Epithelial cell of esophagus (primary cell): ENCODE results near the gene GPR15.
A peak's percentile ranks its signal among the peaks of the same experiment; 100 is the strongest.

Source experiments
- DNase-seq: peaks from one replicate; pipeline ENCODE4 v3.0.0; 2010; ENCODE audit warnings: low read depth
- H3K4me3 ChIP-seq: 2 replicates; pipeline ENCODE4 v1.5.1; 2011; ENCODE audit warnings: mild to moderate bottlenecking, low read length, control low read depth
- TF ChIP-seq, protein P1 (sequence below): IDR thresholded peaks from 2 replicates; pipeline ENCODE4 v1.5.1; 2011; ENCODE audit warnings: low read depth, mild to moderate bottlenecking, low read length, control low read depth, inconsistent platforms; ENCODE audit not compliant: insufficient read depth; ENCODE audit errors: missing control alignments

The GPR15 gene

DNA sequence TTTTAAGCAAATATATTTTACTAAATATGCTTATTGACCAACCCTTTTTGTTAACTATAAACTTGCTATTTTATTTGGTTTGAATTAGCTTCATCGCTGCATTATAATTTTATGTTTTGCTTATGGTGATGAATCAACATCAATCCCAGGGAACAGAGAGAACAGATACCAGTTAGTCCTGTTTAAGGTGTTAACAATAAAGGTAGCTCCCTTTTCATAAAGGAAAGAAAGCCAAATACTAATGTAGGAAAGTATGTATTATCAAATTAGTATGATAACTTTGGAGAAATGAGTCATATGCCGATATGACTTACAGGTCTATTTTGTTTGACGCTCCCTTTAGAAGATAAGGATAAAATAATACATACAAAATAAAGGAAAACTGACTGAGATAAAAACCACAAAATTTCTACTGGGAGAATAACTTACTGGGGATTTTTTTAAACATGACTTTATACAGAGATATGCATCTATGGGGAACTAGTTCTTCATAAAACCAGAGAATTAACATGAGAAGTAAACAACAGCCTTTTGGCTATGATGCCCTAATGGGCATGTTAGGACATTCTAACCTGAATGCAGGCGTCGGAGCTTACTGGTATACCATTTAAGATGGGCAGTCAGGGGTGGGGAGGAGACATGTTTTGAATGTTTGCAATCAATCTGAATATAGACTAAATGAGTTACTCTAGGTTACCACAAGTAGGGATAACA is 29.8 kb upstream of the GPR15 start:
- TF ChIP-seq, protein P1, sequence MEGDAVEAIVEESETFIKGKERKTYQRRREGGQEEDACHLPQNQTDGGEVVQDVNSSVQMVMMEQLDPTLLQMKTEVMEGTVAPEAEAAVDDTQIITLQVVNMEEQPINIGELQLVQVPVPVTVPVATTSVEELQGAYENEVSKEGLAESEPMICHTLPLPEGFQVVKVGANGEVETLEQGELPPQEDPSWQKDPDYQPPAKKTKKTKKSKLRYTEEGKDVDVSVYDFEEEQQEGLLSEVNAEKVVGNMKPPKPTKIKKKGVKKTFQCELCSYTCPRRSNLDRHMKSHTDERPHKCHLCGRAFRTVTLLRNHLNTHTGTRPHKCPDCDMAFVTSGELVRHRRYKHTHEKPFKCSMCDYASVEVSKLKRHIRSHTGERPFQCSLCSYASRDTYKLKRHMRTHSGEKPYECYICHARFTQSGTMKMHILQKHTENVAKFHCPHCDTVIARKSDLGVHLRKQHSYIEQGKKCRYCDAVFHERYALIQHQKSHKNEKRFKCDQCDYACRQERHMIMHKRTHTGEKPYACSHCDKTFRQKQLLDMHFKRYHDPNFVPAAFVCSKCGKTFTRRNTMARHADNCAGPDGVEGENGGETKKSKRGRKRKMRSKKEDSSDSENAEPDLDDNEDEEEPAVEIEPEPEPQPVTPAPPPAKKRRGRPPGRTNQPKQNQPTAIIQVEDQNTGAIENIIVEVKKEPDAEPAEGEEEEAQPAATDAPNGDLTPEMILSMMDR = no peak
- no peak overlapping the region for H3K4me3 ChIP-seq
- DNase-seq = peak; percentile 60

DNA sequence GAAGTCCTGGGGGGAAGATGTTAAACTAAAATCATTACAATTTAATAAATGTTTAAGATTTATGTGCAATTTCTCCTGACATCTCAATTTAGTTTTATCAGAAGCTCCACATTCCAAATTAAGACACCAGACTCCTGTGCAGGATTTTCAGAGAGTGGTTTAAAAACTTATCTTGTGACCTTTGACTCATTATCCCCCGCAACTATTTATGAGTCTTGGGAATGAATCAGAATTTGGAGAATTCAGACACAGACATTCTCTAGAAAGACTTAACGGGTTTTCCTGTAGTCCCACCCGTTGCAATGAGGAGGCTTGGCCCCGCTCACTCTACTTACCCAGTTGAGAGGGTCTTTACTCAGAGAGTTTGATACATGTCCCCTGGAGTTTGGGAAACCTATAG is 27.2 kb upstream of the GPR15 start:
- TF ChIP-seq, protein P1 = no peak
- DNase-seq = no peak
- H3K4me3 ChIP-seq = no peak overlapping the region

DNA sequence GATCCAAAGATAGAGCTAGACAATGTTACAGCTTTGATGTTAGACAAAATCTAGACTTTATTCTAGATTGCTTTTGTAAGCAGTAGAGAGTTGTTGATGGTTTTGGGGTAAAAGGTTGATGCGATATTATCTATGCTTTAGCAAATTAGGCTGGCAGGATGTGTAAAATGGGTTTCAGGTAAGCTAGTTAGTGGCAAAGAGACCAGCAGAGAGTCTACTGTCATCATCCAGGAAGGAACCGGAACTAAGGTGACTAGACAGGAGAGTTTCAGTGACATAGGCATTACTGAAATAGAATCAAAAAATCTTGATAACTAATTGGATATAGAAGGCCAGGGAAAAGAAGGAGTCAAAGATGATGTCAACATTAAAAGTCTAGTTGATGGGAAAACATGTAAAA is 23.2 kb upstream of the GPR15 start:
- no peak for DNase-seq
- H3K4me3 ChIP-seq = no peak overlapping the region
- TF ChIP-seq, protein P1 = no peak

DNA sequence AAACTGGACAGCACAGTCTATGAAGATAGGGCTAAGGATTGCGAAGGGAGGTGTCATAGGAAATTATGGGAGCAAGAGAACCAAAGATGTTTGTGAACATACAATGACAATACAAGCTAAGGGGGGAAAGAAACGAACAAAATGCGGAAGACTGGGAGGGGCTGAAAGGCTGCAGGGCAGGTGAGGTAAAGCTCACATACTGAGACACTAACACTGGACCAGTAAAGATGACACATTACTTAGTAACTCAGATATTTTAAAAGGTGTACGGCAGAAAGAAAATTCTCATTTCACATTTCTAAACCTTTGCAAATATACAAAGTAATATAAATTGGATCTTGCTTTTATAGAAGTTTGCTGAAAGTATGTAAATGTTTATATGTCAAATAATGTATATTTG is 19.2 kb upstream of the GPR15 start:
- DNase-seq = peak; percentile 77
- TF ChIP-seq, protein P1 = no peak
- H3K4me3 ChIP-seq = no peak overlapping the region

DNA sequence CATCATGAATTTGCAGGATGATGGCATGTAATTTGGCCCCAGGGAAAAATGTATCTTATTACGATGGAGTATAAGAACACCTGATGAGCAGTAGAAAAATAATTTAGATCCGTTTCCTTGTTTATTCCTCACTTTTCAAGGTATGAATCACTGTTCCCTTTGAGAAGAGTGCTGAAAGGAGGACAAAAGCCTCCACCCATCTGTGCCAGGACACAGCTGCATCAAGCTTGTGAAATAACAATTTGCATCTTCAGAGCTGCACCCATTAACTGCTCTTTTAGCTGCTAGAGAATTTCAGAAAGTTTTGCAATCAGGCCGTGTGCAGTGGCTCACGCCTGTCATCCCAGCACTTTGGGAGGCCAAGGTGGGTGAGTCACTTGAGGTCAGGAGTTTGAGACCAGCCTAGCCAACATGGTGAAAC is 18.7 kb upstream of the GPR15 start:
- DNase-seq = peak; percentile 99
- TF ChIP-seq, protein P1 = no peak
- H3K4me3 ChIP-seq = no peak overlapping the region

DNA sequence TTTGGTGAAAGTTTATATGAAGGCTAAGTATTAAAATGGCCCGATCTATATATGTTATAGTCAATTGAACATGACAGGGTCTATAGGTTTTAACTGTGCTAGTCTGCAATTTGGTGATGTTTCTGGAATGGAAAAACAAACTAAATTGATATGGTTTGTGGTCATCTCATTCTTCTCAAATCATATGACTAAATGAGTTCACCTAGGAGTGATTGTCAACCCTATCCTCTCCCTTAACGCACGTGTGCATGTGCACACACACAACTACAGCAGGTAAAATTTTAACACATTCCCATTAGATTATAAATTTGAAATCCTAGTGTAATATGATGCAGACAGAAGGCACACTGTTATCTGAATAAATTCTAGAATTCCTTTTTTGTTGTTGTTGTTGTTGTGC is 18.0 kb upstream of the GPR15 start:
- DNase-seq = no peak
- TF ChIP-seq, protein P1 = no peak
- H3K4me3 ChIP-seq = no peak overlapping the region

DNA sequence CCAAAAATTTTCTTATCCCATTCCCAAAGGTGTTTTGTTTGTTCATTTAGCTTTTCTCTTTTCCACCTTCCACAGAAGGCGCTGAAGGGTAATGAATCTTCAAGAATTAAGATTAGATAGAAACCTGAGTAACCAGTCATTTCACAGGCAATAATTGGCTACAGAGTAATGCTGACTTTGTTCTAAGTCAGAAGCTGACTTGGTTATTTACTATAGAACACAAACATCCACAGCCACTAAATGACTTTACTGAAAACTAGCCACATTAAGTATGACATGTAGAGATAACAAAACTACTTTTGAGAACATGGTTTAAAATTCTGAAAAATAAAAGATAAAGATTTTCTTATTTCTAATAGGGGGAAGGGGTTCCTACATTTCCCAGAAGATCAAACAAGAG is 16.8 kb upstream of the GPR15 start:
- TF ChIP-seq, protein P1 = no peak
- no peak for DNase-seq
- no peak overlapping the region for H3K4me3 ChIP-seq
